Fibroblast of villous mesenchyme (primary cell): ENCODE measurements around the gene FGF1. TPM values are rescaled to one million over a fixed set of nuclear protein-coding genes. Genes with fewer than 3 reads are reported as not detected.
A peak's percentile ranks its signal among the peaks of the same experiment; 100 is the strongest.

Experiments used
- DNase-seq: peaks from one replicate; pipeline ENCODE4 v3.0.0-alpha.2; 2010; ENCODE audit warnings: low read depth
- H3K4me3 ChIP-seq: 2 replicates; pipeline ENCODE4 v1.5.1; 2011; ENCODE audit warnings: low read depth, mild to moderate bottlenecking, low read length
- total RNA-seq: library from RNA; depleted of rRNA; stranded (reverse); fragments of >200 nt; gene quantifications from 2 replicates; pipeline ENCODE4 v1.2.3, GENCODE V29; 2012
- TF ChIP-seq, protein P1 (sequence below): IDR thresholded peaks from 2 replicates; pipeline ENCODE4 v1.5.1; 2012; ENCODE audit warnings: low read depth, mild to moderate bottlenecking, low read length; ENCODE audit not compliant: insufficient read depth

The FGF1 gene
- total RNA-seq, 1 donor, result 16.0 TPM

DNA sequence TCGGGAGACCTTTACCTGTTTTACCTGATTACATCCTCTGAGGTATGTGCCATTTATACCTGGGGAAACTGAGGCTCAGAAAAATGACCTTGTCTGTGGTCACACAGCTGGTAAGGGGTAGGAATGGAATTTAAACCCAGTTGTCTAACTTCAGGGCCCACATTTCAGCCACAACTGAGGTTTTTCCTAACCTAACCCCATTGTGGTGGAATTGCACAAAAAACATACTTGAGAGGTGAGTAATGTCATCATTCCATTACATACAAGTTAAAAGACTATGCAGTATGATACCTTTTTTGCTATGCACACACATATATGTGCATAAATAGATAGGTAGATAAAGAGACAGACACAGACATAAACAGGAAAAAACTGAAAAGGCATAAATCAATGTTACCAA is 14.1 kb downstream of the FGF1 start:
- H3K4me3 ChIP-seq, result no peak overlapping the region
- TF ChIP-seq, protein P1, sequence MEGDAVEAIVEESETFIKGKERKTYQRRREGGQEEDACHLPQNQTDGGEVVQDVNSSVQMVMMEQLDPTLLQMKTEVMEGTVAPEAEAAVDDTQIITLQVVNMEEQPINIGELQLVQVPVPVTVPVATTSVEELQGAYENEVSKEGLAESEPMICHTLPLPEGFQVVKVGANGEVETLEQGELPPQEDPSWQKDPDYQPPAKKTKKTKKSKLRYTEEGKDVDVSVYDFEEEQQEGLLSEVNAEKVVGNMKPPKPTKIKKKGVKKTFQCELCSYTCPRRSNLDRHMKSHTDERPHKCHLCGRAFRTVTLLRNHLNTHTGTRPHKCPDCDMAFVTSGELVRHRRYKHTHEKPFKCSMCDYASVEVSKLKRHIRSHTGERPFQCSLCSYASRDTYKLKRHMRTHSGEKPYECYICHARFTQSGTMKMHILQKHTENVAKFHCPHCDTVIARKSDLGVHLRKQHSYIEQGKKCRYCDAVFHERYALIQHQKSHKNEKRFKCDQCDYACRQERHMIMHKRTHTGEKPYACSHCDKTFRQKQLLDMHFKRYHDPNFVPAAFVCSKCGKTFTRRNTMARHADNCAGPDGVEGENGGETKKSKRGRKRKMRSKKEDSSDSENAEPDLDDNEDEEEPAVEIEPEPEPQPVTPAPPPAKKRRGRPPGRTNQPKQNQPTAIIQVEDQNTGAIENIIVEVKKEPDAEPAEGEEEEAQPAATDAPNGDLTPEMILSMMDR, result no peak
- DNase-seq, result peak; percentile 59

DNA sequence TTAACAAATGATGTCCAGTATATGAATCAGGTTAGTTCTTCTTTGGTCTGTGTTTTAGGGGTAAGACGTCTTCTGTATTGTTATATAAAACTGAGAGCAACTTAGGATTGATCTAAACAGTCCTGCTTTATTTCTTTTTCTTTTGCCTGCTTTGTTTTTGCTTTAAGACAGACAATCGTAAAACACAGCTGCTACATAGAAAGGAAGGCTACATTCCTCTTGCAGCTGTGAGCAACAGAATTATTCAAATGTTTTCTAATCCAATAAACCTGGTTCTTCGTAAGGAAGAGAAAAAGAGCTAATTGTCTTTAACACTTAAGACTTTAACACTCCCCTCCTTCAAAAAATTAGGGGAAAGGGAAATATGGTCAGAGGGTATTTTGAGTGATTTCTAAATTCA is 14.6 kb downstream of the FGF1 start:
- TF ChIP-seq, protein P1, result no peak
- no peak overlapping the region for H3K4me3 ChIP-seq
- DNase-seq, result peak; percentile 71

DNA sequence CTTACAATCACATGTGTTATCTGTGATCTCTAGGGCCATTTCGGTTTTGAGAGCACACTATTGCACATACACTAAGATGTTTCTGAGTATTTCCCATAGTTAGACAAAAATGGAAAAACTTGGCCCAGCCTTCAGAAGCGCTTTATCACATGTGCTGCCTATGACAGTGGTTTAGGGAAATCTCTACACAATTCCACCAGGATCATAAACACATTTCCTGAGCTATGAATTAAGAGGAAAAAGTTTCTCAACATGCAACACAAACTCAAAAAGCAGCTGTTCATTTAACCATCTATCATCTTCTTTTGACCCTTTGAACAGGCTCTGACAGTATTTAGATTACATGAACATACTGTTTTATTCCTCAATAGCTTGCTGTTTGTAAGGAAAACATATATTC is 15.1 kb downstream of the FGF1 start:
- TF ChIP-seq, protein P1, result no peak
- no peak overlapping the region for H3K4me3 ChIP-seq
- DNase-seq, result peak; percentile 81

DNA sequence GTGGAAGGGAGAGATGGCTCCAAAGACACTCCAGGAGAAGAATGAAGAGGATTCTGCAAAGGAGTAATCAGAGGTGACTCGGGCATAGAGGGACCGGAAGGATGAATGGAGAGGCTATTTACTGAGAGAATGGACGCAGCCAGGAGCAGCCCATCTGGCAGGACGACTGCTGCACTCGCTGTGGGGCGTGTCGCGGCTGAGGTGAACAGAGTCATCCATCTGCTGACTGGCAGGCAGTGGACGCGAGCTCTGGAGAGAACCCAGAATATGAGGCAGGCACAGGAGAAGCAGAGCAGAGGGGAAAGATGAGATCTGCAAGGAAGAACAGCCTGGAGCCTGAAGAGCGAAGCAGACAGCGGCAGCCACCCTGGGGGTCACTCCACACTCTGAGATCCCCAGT is 16.4 kb downstream of the FGF1 start:
- TF ChIP-seq, protein P1, result no peak
- DNase-seq, result no peak
- H3K4me3 ChIP-seq, result no peak overlapping the region

DNA sequence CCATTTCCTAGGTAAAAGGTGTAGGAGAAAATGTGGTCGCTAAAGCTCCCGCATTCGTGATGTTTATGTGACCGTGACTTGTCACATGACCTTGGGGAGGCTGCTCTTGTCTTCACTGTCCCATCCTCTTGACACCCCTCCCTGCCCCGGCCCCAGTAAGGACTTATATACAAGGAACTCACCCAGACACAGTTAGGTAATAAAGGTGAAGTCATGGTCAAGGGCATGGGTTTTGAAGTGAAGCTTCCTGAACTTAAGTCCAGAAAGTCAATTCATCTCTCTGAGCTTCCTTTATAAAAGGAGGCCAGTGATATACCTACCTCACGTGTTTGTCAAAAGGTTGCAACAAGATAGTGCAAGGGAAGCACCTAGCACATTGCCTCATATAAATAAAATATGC is 17.6 kb downstream of the FGF1 start:
- H3K4me3 ChIP-seq, result no peak overlapping the region
- TF ChIP-seq, protein P1, result no peak
- DNase-seq, result no peak

DNA sequence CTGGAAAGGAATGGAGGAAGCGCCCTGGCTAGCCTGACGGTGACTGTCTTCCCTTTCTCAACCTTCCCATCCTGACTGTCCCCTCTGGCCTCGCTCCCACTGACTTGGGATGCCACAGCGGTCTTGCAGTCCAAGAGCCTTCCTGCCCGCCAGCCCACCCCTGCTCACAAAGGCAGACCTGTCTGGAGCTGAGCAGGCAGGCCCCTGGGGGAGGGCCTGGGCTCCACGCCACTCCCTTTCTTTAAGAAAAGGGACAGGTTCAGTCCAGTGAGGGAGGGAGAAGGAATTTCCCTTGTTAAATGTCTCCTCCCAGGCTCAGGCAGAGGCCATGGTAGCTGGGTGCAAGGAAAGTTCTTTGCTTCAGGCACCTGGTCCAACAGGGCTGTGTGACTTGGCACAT is 18.1 kb downstream of the FGF1 start:
- no peak for DNase-seq
- TF ChIP-seq, protein P1, result no peak
- H3K4me3 ChIP-seq, result no peak overlapping the region

DNA sequence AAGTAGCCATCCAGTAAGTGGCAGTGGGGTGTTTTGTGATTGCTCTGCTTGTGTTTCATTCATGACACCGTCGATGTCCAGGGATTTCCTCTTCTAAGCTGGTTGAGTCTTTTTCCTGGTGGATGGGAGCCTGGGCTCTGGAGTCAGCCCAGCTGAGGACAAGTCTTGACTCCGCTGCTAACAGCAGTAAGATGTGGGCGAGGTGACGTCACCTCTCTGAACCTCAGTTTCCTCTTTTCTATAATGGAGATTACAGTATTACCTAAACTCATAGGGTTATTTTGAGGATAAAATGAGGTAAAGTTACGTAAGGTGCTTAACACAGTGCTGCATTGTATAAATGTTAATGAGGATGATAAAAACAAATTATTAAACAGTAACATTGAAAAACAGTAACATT is 21.3 kb downstream of the FGF1 start:
- TF ChIP-seq, protein P1, result no peak
- no peak for DNase-seq
- no peak overlapping the region for H3K4me3 ChIP-seq
